Globus pallidus (tissue), 1 donor: ENCODE data around the gene SMAD1.
A peak's percentile ranks its signal among the peaks of the same experiment; 100 is the strongest.

Source experiments
- DNase-seq: peaks from one replicate; pipeline ENCODE4 v3.0.0-alpha.2; 2015; ENCODE audit warnings: low spot score

Gene SMAD1

GRCh38 chr4:145481164-145481941 is at the start of gene SMAD1:
Gene SMAD1, plus strand, starts transcription at chr4:145481853. Its CDS starts 32,761 bp downstream, at chr4:145514614.
- DNase-seq, result peak; percentile 84

- DNase-seq, result no peak
These were observed 48.0 kb upstream of the SMAD1 start for GRCh38 chr4:145433684-145434083.

- DNase-seq, result no peak
These were observed 46.0 kb upstream of the SMAD1 start for GRCh38 chr4:145435646-145436045.

GRCh38 chr4:145436114-145436513 is 45.5 kb upstream of the SMAD1 start:
- DNase-seq, result no peak

- DNase-seq, result no peak
These were observed 44.9 kb upstream of the SMAD1 start for GRCh38 chr4:145436796-145437195.

- no peak for DNase-seq
These were observed 44.2 kb upstream of the SMAD1 start for GRCh38 chr4:145437466-145437865.

- DNase-seq, result no peak
These were observed 43.4 kb upstream of the SMAD1 start for GRCh38 chr4:145438298-145438697.

- no peak for DNase-seq
These were observed 41.2 kb upstream of the SMAD1 start for GRCh38 chr4:145440292-145441007.

GRCh38 chr4:145446184-145446583 is 35.5 kb upstream of the SMAD1 start:
- DNase-seq, result no peak

- DNase-seq, result no peak
These were observed 29.8 kb upstream of the SMAD1 start for GRCh38 chr4:145451895-145452294.

- DNase-seq, result no peak
These were observed 29.0 kb upstream of the SMAD1 start for GRCh38 chr4:145452447-145453162.

- no peak for DNase-seq
These were observed 28.5 kb upstream of the SMAD1 start for GRCh38 chr4:145453163-145453520.

- DNase-seq, result no peak
These were observed 8.4 kb upstream of the SMAD1 start for GRCh38 chr4:145473203-145473602.

GRCh38 chr4:145480257-145480656 is 1.4 kb upstream of the SMAD1 start:
- DNase-seq, result no peak

- DNase-seq, result no peak
These were observed 222 bp downstream of the SMAD1 start for GRCh38 chr4:145481942-145482208.

GRCh38 chr4:145482209-145483037 is 770 bp downstream of the SMAD1 start:
- DNase-seq, result peak; percentile 50

- DNase-seq, result no peak
These were observed 1.9 kb downstream of the SMAD1 start for GRCh38 chr4:145483514-145483913.

- no peak for DNase-seq
These were observed 2.7 kb downstream of the SMAD1 start for GRCh38 chr4:145484225-145484846.

GRCh38 chr4:145485120-145485519 is 3.5 kb downstream of the SMAD1 start:
- no peak for DNase-seq

GRCh38 chr4:145486603-145487002 is 5.0 kb downstream of the SMAD1 start:
- no peak for DNase-seq

- no peak for DNase-seq
These were observed 6.0 kb downstream of the SMAD1 start for GRCh38 chr4:145487631-145488030.

GRCh38 chr4:145488310-145488709 is 6.7 kb downstream of the SMAD1 start:
- DNase-seq, result no peak
